ENCODE measurements around the gene CD96.
"Not testable (repeated sequence)": the region's sequence is repeated elsewhere in the genome, so short reads cannot be mapped to it uniquely, and the experiment has no call there.

CD96 gene

DNA sequence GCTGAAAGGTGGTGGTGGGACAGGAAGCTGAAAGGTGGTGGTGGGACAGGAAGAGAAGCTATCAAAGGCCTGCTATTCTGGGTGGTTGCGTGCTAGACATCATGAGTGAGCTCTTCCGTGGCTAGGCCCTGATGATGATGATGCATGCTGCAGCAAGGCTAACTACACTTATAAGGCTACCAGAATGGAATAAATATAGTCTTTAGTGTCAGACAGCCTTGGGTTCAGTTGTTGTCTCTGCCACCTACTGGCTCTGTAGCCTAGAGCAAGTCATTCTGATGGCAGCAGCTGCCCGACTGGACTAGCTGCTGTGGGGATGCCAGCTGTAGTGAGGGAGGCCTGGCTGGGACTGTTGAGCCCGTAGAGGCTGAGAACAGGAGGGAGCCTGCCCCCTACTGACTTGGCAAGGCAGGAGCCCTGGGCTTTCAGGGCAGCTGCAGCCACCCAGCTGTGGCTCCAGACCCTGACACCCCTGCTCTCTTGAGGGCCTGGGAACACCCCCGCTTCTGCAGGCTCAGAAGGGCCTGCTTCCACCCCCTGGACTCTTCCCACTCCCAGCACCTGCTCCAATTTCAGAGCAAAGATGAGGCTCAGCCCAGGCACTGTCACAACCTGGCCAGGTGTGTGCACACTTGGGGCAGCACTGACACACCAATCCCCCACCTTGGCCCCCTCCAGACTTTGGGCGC is 74.6 kb downstream of the CD96 start:
- Histone ChIP-seq H3K4me3 (ENCODE audit: low read depth in 1 of 2, low read length in 2 of 2) (no peak overlapping the region), H3K9ac (ENCODE audit: low read depth in 1 of 2, low read length in 2 of 2) (no peak overlapping the region), H3K27me3 (ENCODE audit: control insufficient read depth in 1 of 2, insufficient read depth in 2 of 2, low read length in 2 of 2) (no peaks in the 10 kb centered on the region), H3K27ac (ENCODE audit: low read depth, low read length) (no peak overlapping the region), H3K36me3 (ENCODE audit: control insufficient read depth in 1 of 2, insufficient read depth in 2 of 2, low read length in 2 of 2) (peaks cover 0 to 4% of the 10 kb centered on the region in 2 donors), H3K9me3 (ENCODE audit: control insufficient read depth in 1 of 2, low read length in 2 of 2) (no peaks in the 10 kb centered on the region), H3K4me1 (ENCODE audit: control insufficient read depth in 1 of 2, insufficient read depth in 2 of 2, low read length in 2 of 2) (no peaks in the 10 kb centered on the region)

- H3K4me3 ChIP-seq (ENCODE audit: low read depth in 1 of 2, low read length in 2 of 2): no peak overlapping the region
- H3K27me3 ChIP-seq (ENCODE audit: control insufficient read depth in 1 of 2, insufficient read depth in 2 of 2, low read length in 2 of 2): no peaks in the 10 kb centered on the region
Measured at GRCh38 chr3:111617406-111617805, 75.4 kb downstream of the CD96 start.

GRCh38 chr3:111617912-111618601 is 76.1 kb downstream of the CD96 start:
- Histone ChIP-seq H3K9me3 (ENCODE audit: control insufficient read depth in 1 of 2, low read length in 2 of 2) (no peaks in the 10 kb centered on the region), H3K4me1 (ENCODE audit: control insufficient read depth in 1 of 2, insufficient read depth in 2 of 2, low read length in 2 of 2) (no peaks in the 10 kb centered on the region), H3K36me3 (ENCODE audit: control insufficient read depth in 1 of 2, insufficient read depth in 2 of 2, low read length in 2 of 2) (peaks cover 0 to 4% of the 10 kb centered on the region in 2 donors), H3K27ac (ENCODE audit: low read depth, low read length) (no peak overlapping the region), H3K4me3 (ENCODE audit: low read depth in 1 of 2, low read length in 2 of 2) (no peak overlapping the region), H3K27me3 (ENCODE audit: control insufficient read depth in 1 of 2, insufficient read depth in 2 of 2, low read length in 2 of 2) (no peaks in the 10 kb centered on the region), H3K9ac (ENCODE audit: low read depth in 1 of 2, low read length in 2 of 2) (no peak overlapping the region)

More at GRCh38 chr3:111617406-111617805, 75.4 kb downstream of the CD96 start:
- Histone ChIP-seq H3K4me1 (ENCODE audit: control insufficient read depth in 1 of 2, insufficient read depth in 2 of 2, low read length in 2 of 2) (no peaks in the 10 kb centered on the region), H3K9me3 (ENCODE audit: control insufficient read depth in 1 of 2, low read length in 2 of 2) (no peaks in the 10 kb centered on the region), H3K36me3 (ENCODE audit: control insufficient read depth in 1 of 2, insufficient read depth in 2 of 2, low read length in 2 of 2) (peaks cover 0 to 4% of the 10 kb centered on the region in 2 donors), H3K27ac (ENCODE audit: low read depth, low read length) (no peak overlapping the region), H3K9ac (ENCODE audit: low read depth in 1 of 2, low read length in 2 of 2) (no peak overlapping the region)

- no peak overlapping the region for H3K27ac ChIP-seq (ENCODE audit: low read depth, low read length)
- no peaks in the 10 kb centered on the region for H3K27me3 ChIP-seq (ENCODE audit: control insufficient read depth in 1 of 2, insufficient read depth in 2 of 2, low read length in 2 of 2)
- H3K9ac ChIP-seq (ENCODE audit: low read depth in 1 of 2, low read length in 2 of 2): no peak overlapping the region
- H3K9me3 ChIP-seq (ENCODE audit: control insufficient read depth in 1 of 2, low read length in 2 of 2): no peaks in the 10 kb centered on the region
- H3K4me1 ChIP-seq (ENCODE audit: control insufficient read depth in 1 of 2, insufficient read depth in 2 of 2, low read length in 2 of 2): no peaks in the 10 kb centered on the region
- H3K36me3 ChIP-seq (ENCODE audit: control insufficient read depth in 1 of 2, insufficient read depth in 2 of 2, low read length in 2 of 2): peaks cover 0 to 4% of the 10 kb centered on the region in 2 donors
- no peak overlapping the region for H3K4me3 ChIP-seq (ENCODE audit: low read depth in 1 of 2, low read length in 2 of 2)
Measured at GRCh38 chr3:111618945-111619344, 76.9 kb downstream of the CD96 start.

DNA sequence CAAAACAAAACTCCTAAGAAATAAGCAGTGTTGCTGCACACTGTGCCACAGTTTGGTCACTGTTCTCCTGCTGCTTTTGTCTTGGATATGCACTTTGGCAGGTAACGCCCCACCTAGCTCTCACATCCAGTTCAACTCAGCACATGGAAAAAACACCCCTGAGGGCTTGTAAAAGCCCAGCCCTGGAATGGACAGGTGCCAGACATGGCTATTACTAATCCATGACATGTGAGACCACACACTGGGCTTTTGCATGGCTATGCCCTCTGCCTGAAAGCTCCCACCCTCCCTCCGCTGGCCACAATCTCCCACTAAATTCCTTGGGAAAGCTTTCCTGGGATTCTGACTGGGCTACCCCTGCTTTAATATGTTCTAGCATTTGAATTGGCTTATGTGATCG is 77.8 kb downstream of the CD96 start:
- Histone ChIP-seq H3K36me3 (ENCODE audit: control insufficient read depth in 1 of 2, insufficient read depth in 2 of 2, low read length in 2 of 2) (peaks cover 0 to 4% of the 10 kb centered on the region in 2 donors), H3K4me1 (ENCODE audit: control insufficient read depth in 1 of 2, insufficient read depth in 2 of 2, low read length in 2 of 2) (no peaks in the 10 kb centered on the region), H3K9ac (ENCODE audit: low read depth in 1 of 2, low read length in 2 of 2) (no peak overlapping the region)

GRCh38 chr3:111621535-111621934 is 79.5 kb downstream of the CD96 start:
- Histone ChIP-seq H3K9ac (ENCODE audit: low read depth in 1 of 2, low read length in 2 of 2) (no peak overlapping the region), H3K36me3 (ENCODE audit: control insufficient read depth in 1 of 2, insufficient read depth in 2 of 2, low read length in 2 of 2) (peaks cover 0 to 4% of the 10 kb centered on the region in 2 donors), H3K27ac (ENCODE audit: low read depth, low read length) (no peak overlapping the region), H3K9me3 (ENCODE audit: control insufficient read depth in 1 of 2, low read length in 2 of 2) (no peaks in the 10 kb centered on the region), H3K4me3 (ENCODE audit: low read depth in 1 of 2, low read length in 2 of 2) (no peak overlapping the region), H3K27me3 (ENCODE audit: control insufficient read depth in 1 of 2, insufficient read depth in 2 of 2, low read length in 2 of 2) (no peaks in the 10 kb centered on the region), H3K4me1 (ENCODE audit: control insufficient read depth in 1 of 2, insufficient read depth in 2 of 2, low read length in 2 of 2) (no peaks in the 10 kb centered on the region)

More for the DNA sequence above, 77.8 kb downstream of the CD96 start:
- no peaks in the 10 kb centered on the region for H3K27me3 ChIP-seq (ENCODE audit: control insufficient read depth in 1 of 2, insufficient read depth in 2 of 2, low read length in 2 of 2)
- no peak overlapping the region for H3K4me3 ChIP-seq (ENCODE audit: low read depth in 1 of 2, low read length in 2 of 2)
- H3K9me3 ChIP-seq (ENCODE audit: control insufficient read depth in 1 of 2, low read length in 2 of 2): no peaks in the 10 kb centered on the region
- no peak overlapping the region for H3K27ac ChIP-seq (ENCODE audit: low read depth, low read length)

- Histone ChIP-seq H3K4me3 (ENCODE audit: low read depth in 1 of 2, low read length in 2 of 2) (no peak overlapping the region), H3K36me3 (ENCODE audit: control insufficient read depth in 1 of 2, insufficient read depth in 2 of 2, low read length in 2 of 2) (no peaks in the 10 kb centered on the region), H3K9me3 (ENCODE audit: control insufficient read depth in 1 of 2, low read length in 2 of 2) (peaks cover 0 to 8% of the 10 kb centered on the region in 2 donors), H3K9ac (ENCODE audit: low read depth in 1 of 2, low read length in 2 of 2) (no peak overlapping the region), H3K27ac (ENCODE audit: low read depth, low read length) (no peak overlapping the region), H3K27me3 (ENCODE audit: control insufficient read depth in 1 of 2, insufficient read depth in 2 of 2, low read length in 2 of 2) (no peaks in the 10 kb centered on the region), H3K4me1 (ENCODE audit: control insufficient read depth in 1 of 2, insufficient read depth in 2 of 2, low read length in 2 of 2) (no peaks in the 10 kb centered on the region)
Measured at GRCh38 chr3:111627092-111627491, 85.1 kb downstream of the CD96 start.

DNA sequence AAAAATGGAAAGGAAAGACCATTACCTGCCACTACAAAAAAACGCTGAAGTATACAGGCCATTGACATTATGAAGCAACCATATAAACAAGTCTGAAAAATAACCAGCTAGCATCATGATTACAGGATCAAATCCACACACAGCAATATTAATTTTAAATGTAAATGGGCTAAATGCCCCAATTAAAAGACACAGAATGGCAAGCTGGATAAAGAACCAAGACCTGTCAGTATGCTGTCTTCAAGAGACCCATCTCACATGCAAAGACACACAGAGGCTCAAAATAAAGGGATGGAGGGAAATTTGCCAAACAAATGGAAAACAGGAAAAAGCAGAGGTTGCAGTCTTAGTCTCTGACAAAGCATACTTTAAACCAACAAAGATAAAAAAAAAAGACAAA is 87.0 kb downstream of the CD96 start:
- not testable (repeated sequence) for H3K9ac ChIP-seq (ENCODE audit: low read depth in 1 of 2, low read length in 2 of 2); H3K27ac ChIP-seq (ENCODE audit: low read depth, low read length); H3K4me1 ChIP-seq (ENCODE audit: control insufficient read depth in 1 of 2, insufficient read depth in 2 of 2, low read length in 2 of 2); H3K36me3 ChIP-seq (ENCODE audit: control insufficient read depth in 1 of 2, insufficient read depth in 2 of 2, low read length in 2 of 2); H3K4me3 ChIP-seq (ENCODE audit: low read depth in 1 of 2, low read length in 2 of 2); H3K27me3 ChIP-seq (ENCODE audit: control insufficient read depth in 1 of 2, insufficient read depth in 2 of 2, low read length in 2 of 2); H3K9me3 ChIP-seq (ENCODE audit: control insufficient read depth in 1 of 2, low read length in 2 of 2)

GRCh38 chr3:111630638-111631037 is 88.6 kb downstream of the CD96 start:
- not testable (repeated sequence) for H3K4me1 ChIP-seq (ENCODE audit: control insufficient read depth in 1 of 2, insufficient read depth in 2 of 2, low read length in 2 of 2); H3K27me3 ChIP-seq (ENCODE audit: control insufficient read depth in 1 of 2, insufficient read depth in 2 of 2, low read length in 2 of 2); H3K36me3 ChIP-seq (ENCODE audit: control insufficient read depth in 1 of 2, insufficient read depth in 2 of 2, low read length in 2 of 2); H3K4me3 ChIP-seq (ENCODE audit: low read depth in 1 of 2, low read length in 2 of 2); H3K9ac ChIP-seq (ENCODE audit: low read depth in 1 of 2, low read length in 2 of 2); H3K27ac ChIP-seq (ENCODE audit: low read depth, low read length); H3K9me3 ChIP-seq (ENCODE audit: control insufficient read depth in 1 of 2, low read length in 2 of 2)

DNA sequence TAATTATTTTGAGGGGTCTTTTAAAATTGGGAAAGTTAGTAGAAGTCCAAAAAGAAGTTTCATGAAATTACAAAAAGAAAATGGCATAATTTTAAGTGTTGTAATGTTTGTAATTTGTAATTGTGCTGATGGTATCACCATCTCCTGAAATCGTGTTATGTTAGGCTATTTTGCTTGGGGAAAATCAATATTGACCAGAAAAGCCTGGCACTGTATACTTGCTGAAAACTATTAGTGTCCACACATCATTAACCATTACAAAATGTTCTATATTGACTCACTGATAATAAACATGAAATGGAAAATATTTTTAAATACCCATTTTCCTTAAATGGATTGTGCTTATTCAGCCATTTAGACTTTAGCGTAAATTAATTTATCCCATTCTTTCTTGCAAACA is 93.4 kb downstream of the CD96 start:
- H3K9me3 ChIP-seq (ENCODE audit: control insufficient read depth in 1 of 2, low read length in 2 of 2): no peaks in the 10 kb centered on the region
- H3K27ac ChIP-seq (ENCODE audit: low read depth, low read length): no peak overlapping the region
- no peak overlapping the region for H3K4me3 ChIP-seq (ENCODE audit: low read depth in 1 of 2, low read length in 2 of 2)
- H3K9ac ChIP-seq (ENCODE audit: low read depth in 1 of 2, low read length in 2 of 2): no peak overlapping the region
- no peaks in the 10 kb centered on the region for H3K27me3 ChIP-seq (ENCODE audit: control insufficient read depth in 1 of 2, insufficient read depth in 2 of 2, low read length in 2 of 2)
- H3K4me1 ChIP-seq (ENCODE audit: control insufficient read depth in 1 of 2, insufficient read depth in 2 of 2, low read length in 2 of 2): no peaks in the 10 kb centered on the region
- H3K36me3 ChIP-seq (ENCODE audit: control insufficient read depth in 1 of 2, insufficient read depth in 2 of 2, low read length in 2 of 2): no peaks in the 10 kb centered on the region
